DND-41 (cell line): Measurements from ENCODE around the gene RWDD3.

Experiments
- EZH2 ChIP-seq: IDR thresholded peaks from 3 replicates; pipeline ENCODE4 v1.6.1; 2012; ENCODE audit warnings: borderline replicate concordance, low read depth, mild to moderate bottlenecking, moderate library complexity, low read length, inconsistent platforms; ENCODE audit not compliant: severe bottlenecking
- TF ChIP-seq, protein P1 (sequence below): IDR thresholded peaks from 2 replicates; pipeline ENCODE4 v1.5.1; 2012; ENCODE audit warnings: borderline replicate concordance, low read length, moderate library complexity, mild to moderate bottlenecking; ENCODE audit not compliant: poor library complexity, severe bottlenecking; ENCODE audit errors: extremely low read depth

- TF ChIP-seq, protein P1, sequence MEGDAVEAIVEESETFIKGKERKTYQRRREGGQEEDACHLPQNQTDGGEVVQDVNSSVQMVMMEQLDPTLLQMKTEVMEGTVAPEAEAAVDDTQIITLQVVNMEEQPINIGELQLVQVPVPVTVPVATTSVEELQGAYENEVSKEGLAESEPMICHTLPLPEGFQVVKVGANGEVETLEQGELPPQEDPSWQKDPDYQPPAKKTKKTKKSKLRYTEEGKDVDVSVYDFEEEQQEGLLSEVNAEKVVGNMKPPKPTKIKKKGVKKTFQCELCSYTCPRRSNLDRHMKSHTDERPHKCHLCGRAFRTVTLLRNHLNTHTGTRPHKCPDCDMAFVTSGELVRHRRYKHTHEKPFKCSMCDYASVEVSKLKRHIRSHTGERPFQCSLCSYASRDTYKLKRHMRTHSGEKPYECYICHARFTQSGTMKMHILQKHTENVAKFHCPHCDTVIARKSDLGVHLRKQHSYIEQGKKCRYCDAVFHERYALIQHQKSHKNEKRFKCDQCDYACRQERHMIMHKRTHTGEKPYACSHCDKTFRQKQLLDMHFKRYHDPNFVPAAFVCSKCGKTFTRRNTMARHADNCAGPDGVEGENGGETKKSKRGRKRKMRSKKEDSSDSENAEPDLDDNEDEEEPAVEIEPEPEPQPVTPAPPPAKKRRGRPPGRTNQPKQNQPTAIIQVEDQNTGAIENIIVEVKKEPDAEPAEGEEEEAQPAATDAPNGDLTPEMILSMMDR: no peak
- no peak for TF ChIP-seq EZH2
Observed at GRCh38 chr1:95209291-95209690, 24.7 kb upstream of the RWDD3 start.
